SH-SY5Y (cell line): ENCODE measurements around the gene CDH4.

Experiments
- GATA2 ChIP-seq: IDR thresholded peaks from 2 replicates; pipeline ENCODE4 v1.6.1; 2011; ENCODE audit warnings: mild to moderate bottlenecking, low read depth, low read length
- GATA3 ChIP-seq: IDR thresholded peaks from 2 replicates; pipeline ENCODE4 v1.6.1; 2011; ENCODE audit warnings: low read depth, mild to moderate bottlenecking, low read length, moderate library complexity

DNA sequence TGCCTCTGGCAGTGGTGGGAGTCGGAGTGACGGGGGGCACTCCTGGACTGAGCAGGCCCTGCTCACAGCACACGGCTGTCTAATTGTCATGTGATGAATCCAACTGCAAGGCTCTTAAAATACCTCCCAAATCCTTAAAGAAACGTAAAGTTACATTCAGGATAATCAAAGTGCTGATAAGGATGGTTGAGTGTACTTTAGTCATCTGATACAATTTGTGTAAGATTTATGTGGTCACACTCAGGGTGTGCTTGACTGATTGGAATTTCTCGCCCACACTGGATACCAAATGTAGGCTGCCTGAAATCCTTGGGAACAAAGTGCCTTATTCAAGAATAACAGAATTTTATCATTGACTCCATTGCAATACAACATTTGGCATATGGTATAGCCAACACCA lies 238.7 kb downstream of the CDH4 start:
- TF ChIP-seq GATA2 (no peak), GATA3 (no peak)
